NCI-H128 (cell line): ENCODE data around the gene KCNJ6.
"Not testable (repeated sequence)": the region's sequence is repeated elsewhere in the genome, so short reads cannot be mapped to it uniquely, and the experiment has no call there.

Source experiments
- DNase-seq: peaks from one replicate; lab custom pipeline; 2025; ENCODE audit not compliant: unreplicated experiment; lab: John Stamatoyannopoulos, UW

The KCNJ6 gene

GRCh38 chr21:37619464-37619974 is 296.7 kb downstream of the KCNJ6 start:
- no peak for DNase-seq

GRCh38 chr21:37618081-37618480 is 298.2 kb downstream of the KCNJ6 start:
- no peak for DNase-seq

GRCh38 chr21:37615962-37616361 is 300.3 kb downstream of the KCNJ6 start:
- DNase-seq: no peak

GRCh38 chr21:37614351-37614875 is 301.8 kb downstream of the KCNJ6 start:
- DNase-seq: no peak

GRCh38 chr21:37607081-37607480 is 309.2 kb downstream of the KCNJ6 start:
- DNase-seq: no peak

- DNase-seq: no peak
Observed at GRCh38 chr21:37606549-37606948, 309.7 kb downstream of the KCNJ6 start.

- DNase-seq: no peak
Observed at GRCh38 chr21:37605006-37605405, 311.3 kb downstream of the KCNJ6 start.

GRCh38 chr21:37603129-37603528 is 313.1 kb downstream of the KCNJ6 start:
- no peak for DNase-seq

GRCh38 chr21:37601915-37602314 is 314.3 kb downstream of the KCNJ6 start:
- no peak for DNase-seq

- DNase-seq: no peak
Observed at GRCh38 chr21:37601027-37601426, 315.2 kb downstream of the KCNJ6 start.

GRCh38 chr21:37595944-37596343 is 320.3 kb downstream of the KCNJ6 start:
- DNase-seq: no peak

GRCh38 chr21:37594472-37594951 is 321.7 kb downstream of the KCNJ6 start:
- no peak for DNase-seq

GRCh38 chr21:37593740-37594471 is 322.4 kb downstream of the KCNJ6 start:
- DNase-seq: no peak

- DNase-seq: no peak
Observed at GRCh38 chr21:37593015-37593414, 323.2 kb downstream of the KCNJ6 start.

GRCh38 chr21:37592496-37592895 is 323.8 kb downstream of the KCNJ6 start:
- DNase-seq: no peak

GRCh38 chr21:37591994-37592393 is 324.3 kb downstream of the KCNJ6 start:
- not testable (repeated sequence) for DNase-seq

- DNase-seq: not testable (repeated sequence)
Observed at GRCh38 chr21:37590836-37591235, 325.4 kb downstream of the KCNJ6 start.

- DNase-seq: not testable (repeated sequence)
Observed at GRCh38 chr21:37588644-37589043, 327.6 kb downstream of the KCNJ6 start.

- no peak for DNase-seq
Observed at GRCh38 chr21:37587635-37588177, 328.6 kb downstream of the KCNJ6 start.

GRCh38 chr21:37587203-37587602 is 329.1 kb downstream of the KCNJ6 start:
- no peak for DNase-seq

GRCh38 chr21:37582590-37582989 is 333.7 kb downstream of the KCNJ6 start:
- DNase-seq: no peak

- no peak for DNase-seq
Observed at GRCh38 chr21:37580666-37581065, 335.6 kb downstream of the KCNJ6 start.
